ENCODE data around the gene BLOC1S2. TPM values are rescaled to one million over a fixed set of nuclear protein-coding genes. Genes with fewer than 3 reads are reported as not detected.

Gene BLOC1S2
- total and polyA plus RNA-seq, 2 donors from 2014 or later = 31.8 to 56.3 TPM

DNA sequence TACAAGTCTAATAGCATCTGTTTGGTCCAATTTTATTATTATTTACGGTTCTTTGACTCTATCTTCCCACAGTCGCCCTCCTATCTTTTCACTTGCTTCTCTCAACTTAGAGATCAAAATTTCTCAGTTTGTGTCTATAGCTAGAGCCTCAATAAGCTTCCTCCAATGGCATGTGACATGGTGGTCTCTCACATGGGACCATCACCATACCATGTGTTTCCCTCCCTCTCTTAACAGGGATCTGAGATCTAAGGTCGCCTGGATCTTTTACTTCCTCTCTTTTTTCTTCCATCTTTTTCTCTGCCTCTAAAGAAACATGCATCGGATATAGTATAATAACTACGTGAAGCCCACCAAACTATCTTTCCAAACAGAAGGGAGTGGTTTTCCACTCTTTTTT lies 41.7 kb upstream of the BLOC1S2 start:
- no peak overlapping the region for H3K27ac ChIP-seq (ENCODE audit: low read depth in 2 of 2, low read length in 2 of 2)
- TF ChIP-seq, protein P1, sequence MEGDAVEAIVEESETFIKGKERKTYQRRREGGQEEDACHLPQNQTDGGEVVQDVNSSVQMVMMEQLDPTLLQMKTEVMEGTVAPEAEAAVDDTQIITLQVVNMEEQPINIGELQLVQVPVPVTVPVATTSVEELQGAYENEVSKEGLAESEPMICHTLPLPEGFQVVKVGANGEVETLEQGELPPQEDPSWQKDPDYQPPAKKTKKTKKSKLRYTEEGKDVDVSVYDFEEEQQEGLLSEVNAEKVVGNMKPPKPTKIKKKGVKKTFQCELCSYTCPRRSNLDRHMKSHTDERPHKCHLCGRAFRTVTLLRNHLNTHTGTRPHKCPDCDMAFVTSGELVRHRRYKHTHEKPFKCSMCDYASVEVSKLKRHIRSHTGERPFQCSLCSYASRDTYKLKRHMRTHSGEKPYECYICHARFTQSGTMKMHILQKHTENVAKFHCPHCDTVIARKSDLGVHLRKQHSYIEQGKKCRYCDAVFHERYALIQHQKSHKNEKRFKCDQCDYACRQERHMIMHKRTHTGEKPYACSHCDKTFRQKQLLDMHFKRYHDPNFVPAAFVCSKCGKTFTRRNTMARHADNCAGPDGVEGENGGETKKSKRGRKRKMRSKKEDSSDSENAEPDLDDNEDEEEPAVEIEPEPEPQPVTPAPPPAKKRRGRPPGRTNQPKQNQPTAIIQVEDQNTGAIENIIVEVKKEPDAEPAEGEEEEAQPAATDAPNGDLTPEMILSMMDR (IDR thresholded peaks at IDR 0.05; ENCODE audit: borderline replicate concordance, extremely low read depth, insufficient read depth) = no peak
- no peak for FAIRE-seq
- H3K9me3 ChIP-seq (ENCODE audit: control insufficient read depth in 2 of 3, insufficient read depth in 1 of 3, low read length in 3 of 3) = no peaks in the 10 kb centered on the region
- H3K4me3 ChIP-seq (ENCODE audit: low read length in 3 of 3) = no peak overlapping the region
- H3K36me3 ChIP-seq (ENCODE audit: control insufficient read depth in 2 of 3, insufficient read depth in 3 of 3, low read length in 3 of 3) = no peaks in the 10 kb centered on the region
- H3K4me1 ChIP-seq (ENCODE audit: control insufficient read depth in 2 of 3, insufficient read depth in 2 of 3, low read depth in 1 of 3, low read length in 3 of 3) = no peaks in the 10 kb centered on the region
- peaks cover 4% of the 10 kb centered on the region for H3K27me3 ChIP-seq (ENCODE audit: control insufficient read depth, insufficient read depth, low read length)
- no peak for DNase-seq
- intact Hi-C loops (cut with DNase I) = no loop called here
- no peak overlapping the region for H3K9ac ChIP-seq (ENCODE audit: low read length in 3 of 3)

- no peak for FAIRE-seq
- no peak overlapping the region for H3K9ac ChIP-seq (ENCODE audit: low read length in 3 of 3)
- H3K36me3 ChIP-seq (ENCODE audit: control insufficient read depth in 2 of 3, insufficient read depth in 3 of 3, low read length in 3 of 3) = no peaks in the 10 kb centered on the region
- TF ChIP-seq, protein P1 (IDR thresholded peaks at IDR 0.05; ENCODE audit: borderline replicate concordance, extremely low read depth, insufficient read depth) = no peak
- no peak for DNase-seq
- intact Hi-C loops (cut with DNase I) = no loop called here
- H3K27me3 ChIP-seq (ENCODE audit: control insufficient read depth, insufficient read depth, low read length) = peaks cover 4% of the 10 kb centered on the region
- H3K9me3 ChIP-seq (ENCODE audit: control insufficient read depth in 2 of 3, insufficient read depth in 1 of 3, low read length in 3 of 3) = no peaks in the 10 kb centered on the region
- H3K27ac ChIP-seq (ENCODE audit: low read depth in 2 of 2, low read length in 2 of 2) = no peak overlapping the region
- H3K4me3 ChIP-seq (ENCODE audit: low read length in 3 of 3) = no peak overlapping the region
- no peaks in the 10 kb centered on the region for H3K4me1 ChIP-seq (ENCODE audit: control insufficient read depth in 2 of 3, insufficient read depth in 2 of 3, low read depth in 1 of 3, low read length in 3 of 3)
These were observed 41.2 kb upstream of the BLOC1S2 start for GRCh38 chr10:100327718-100328009.

- no peak overlapping the region for H3K9ac ChIP-seq (ENCODE audit: low read length in 3 of 3)
These were observed 40.7 kb upstream of the BLOC1S2 start for GRCh38 chr10:100327007-100327717.

More at GRCh38 chr10:100327007-100327717, 40.7 kb upstream of the BLOC1S2 start:
- H3K9me3 ChIP-seq (ENCODE audit: control insufficient read depth in 2 of 3, insufficient read depth in 1 of 3, low read length in 3 of 3) = no peaks in the 10 kb centered on the region
- no peaks in the 10 kb centered on the region for H3K4me1 ChIP-seq (ENCODE audit: control insufficient read depth in 2 of 3, insufficient read depth in 2 of 3, low read depth in 1 of 3, low read length in 3 of 3)
- intact Hi-C loops (cut with DNase I) = no loop called here
- H3K27me3 ChIP-seq (ENCODE audit: control insufficient read depth, insufficient read depth, low read length) = peaks cover 4% of the 10 kb centered on the region
- no peaks in the 10 kb centered on the region for H3K36me3 ChIP-seq (ENCODE audit: control insufficient read depth in 2 of 3, insufficient read depth in 3 of 3, low read length in 3 of 3)
- H3K27ac ChIP-seq (ENCODE audit: low read depth in 2 of 2, low read length in 2 of 2) = no peak overlapping the region
- TF ChIP-seq, protein P1 (IDR thresholded peaks at IDR 0.05; ENCODE audit: borderline replicate concordance, extremely low read depth, insufficient read depth) = no peak
- no peak for FAIRE-seq
- DNase-seq = no peak
- H3K4me3 ChIP-seq (ENCODE audit: low read length in 3 of 3) = no peak overlapping the region
